Activated CD8-positive, alpha-beta T cell treated with anti-CD3 and anti-CD28 coated beads for 36 hours (primary cell): ENCODE measurements around the gene SRPX2. TPM values are rescaled to one million over a fixed set of nuclear protein-coding genes. Genes with fewer than 3 reads are reported as not detected.
"Not testable (repeated sequence)": the region's sequence is repeated elsewhere in the genome, so short reads cannot be mapped to it uniquely, and the experiment has no call there.

Source experiments
- ATAC-seq: fragments of 200-7000 bp; cut with Tn5 transposase; one replicate; pipeline ENCODE4 v1.10.0; 2021; ENCODE audit warnings: mild to moderate bottlenecking, moderate library complexity
- CTCF ChIA-PET: fragments of 350-600 bp; sonication (Branson Sonifier 250); formaldehyde crosslinking; loops from one replicate; lab custom pipeline; 2021; ENCODE audit warnings: antibody characterized with exemption; lab: Charles Lee
- POLR2A ChIA-PET: fragments of 350-600 bp; sonication (Branson Sonifier 250); formaldehyde crosslinking; loops from one replicate; lab custom pipeline; 2021; ENCODE audit warnings: antibody characterized with exemption; lab: Charles Lee
- DNase-seq: peaks from one replicate; pipeline ENCODE4 v3.0.0-alpha.2; 2020
- H3K27ac Mint-ChIP-seq: one replicate; pipeline ENCODE4 v1.8.0; 2021; ENCODE audit warnings: mild to moderate bottlenecking, mixed read lengths
- H3K27me3 Mint-ChIP-seq: one replicate; pipeline ENCODE4 v1.8.0; 2021; ENCODE audit warnings: mixed read lengths
- H3K36me3 Mint-ChIP-seq: one replicate; pipeline ENCODE4 v1.8.0; 2021; ENCODE audit warnings: low read depth, mixed read lengths
- H3K4me1 Mint-ChIP-seq: one replicate; pipeline ENCODE4 v1.8.0; 2021; ENCODE audit warnings: low read depth, mixed read lengths
- H3K4me3 Mint-ChIP-seq: one replicate; pipeline ENCODE4 v1.8.0; 2021; ENCODE audit warnings: mild to moderate bottlenecking, moderate library complexity, mixed read lengths
- H3K9me3 Mint-ChIP-seq: one replicate; pipeline ENCODE4 v1.8.0; 2021; ENCODE audit warnings: mixed read lengths
- intact Hi-C: fragments of 100-400 bp; cut with micrococcal nuclease; formaldehyde crosslinking; loops from one replicate; pipeline ENCODE4 v1.10.0; 2022
- total RNA-seq, 2 experiments: library from RNA; stranded (reverse); gene quantifications; one replicate each; pipeline ENCODE4 v1.2.3, GENCODE V29; 2021
- TF ChIP-seq, protein P1 (sequence below): fragments of 200-600 bp; IDR thresholded peaks from one replicate; pipeline ENCODE4 v1.8.0; 2022; ENCODE audit warnings: antibody characterized with exemption, mild to moderate bottlenecking

Gene SRPX2
- total RNA-seq, 2 experiments from 2014 or later: not detected

DNA sequence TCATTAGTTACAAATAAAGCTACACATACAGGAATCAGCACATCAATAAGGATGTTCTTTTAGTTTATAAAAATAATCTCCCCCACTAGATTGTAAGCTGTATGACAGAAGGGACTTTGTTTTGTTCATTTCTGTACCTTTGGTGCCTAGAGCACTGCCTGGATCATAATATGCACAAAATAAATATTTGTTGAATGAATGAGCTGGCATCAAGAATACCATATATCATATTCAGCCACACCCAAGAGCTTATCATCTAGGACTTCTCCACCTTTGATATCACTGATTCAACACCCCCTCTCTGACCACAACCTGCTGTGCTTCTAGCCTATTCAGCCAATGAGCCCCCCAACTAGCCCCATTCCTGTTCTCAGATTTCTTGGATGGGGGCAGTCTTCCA is 77.3 kb downstream of the SRPX2 start:
- ATAC-seq (no peak), DNase-seq (no peak)
- H3K9me3 Mint-ChIP-seq: no peaks in the 10 kb centered on the region
- intact Hi-C loops: no loop called here
- H3K27ac Mint-ChIP-seq: no peak overlapping the region
- TF ChIP-seq, protein P1, sequence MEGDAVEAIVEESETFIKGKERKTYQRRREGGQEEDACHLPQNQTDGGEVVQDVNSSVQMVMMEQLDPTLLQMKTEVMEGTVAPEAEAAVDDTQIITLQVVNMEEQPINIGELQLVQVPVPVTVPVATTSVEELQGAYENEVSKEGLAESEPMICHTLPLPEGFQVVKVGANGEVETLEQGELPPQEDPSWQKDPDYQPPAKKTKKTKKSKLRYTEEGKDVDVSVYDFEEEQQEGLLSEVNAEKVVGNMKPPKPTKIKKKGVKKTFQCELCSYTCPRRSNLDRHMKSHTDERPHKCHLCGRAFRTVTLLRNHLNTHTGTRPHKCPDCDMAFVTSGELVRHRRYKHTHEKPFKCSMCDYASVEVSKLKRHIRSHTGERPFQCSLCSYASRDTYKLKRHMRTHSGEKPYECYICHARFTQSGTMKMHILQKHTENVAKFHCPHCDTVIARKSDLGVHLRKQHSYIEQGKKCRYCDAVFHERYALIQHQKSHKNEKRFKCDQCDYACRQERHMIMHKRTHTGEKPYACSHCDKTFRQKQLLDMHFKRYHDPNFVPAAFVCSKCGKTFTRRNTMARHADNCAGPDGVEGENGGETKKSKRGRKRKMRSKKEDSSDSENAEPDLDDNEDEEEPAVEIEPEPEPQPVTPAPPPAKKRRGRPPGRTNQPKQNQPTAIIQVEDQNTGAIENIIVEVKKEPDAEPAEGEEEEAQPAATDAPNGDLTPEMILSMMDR: no peak
- no peaks in the 10 kb centered on the region for H3K4me1 Mint-ChIP-seq
- POLR2A ChIA-PET: no interaction called here
- CTCF ChIA-PET: no interaction called here
- peaks cover 2% of the 10 kb centered on the region for H3K27me3 Mint-ChIP-seq
- H3K36me3 Mint-ChIP-seq: no peaks in the 10 kb centered on the region
- no peak overlapping the region for H3K4me3 Mint-ChIP-seq

DNA sequence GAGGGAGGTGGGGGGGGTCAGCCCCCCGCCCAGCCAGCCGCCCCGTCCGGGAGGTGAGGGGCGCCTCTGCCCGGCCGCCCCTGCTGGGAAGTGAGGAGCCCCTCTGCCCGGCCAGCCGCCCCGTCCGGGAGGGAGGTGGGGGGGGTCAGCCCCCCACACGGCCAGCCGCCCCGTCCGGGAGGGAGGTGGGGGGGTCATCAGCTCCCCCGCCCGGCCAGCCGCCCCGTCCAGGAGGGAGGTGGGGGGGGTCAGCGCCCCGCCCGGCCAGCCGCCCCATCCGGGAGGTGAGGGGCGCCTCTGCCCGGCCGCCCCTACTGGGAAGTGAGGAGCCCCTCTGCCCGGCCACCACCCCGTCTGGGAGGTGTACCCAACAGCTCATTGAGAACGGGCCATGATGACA is 80.0 kb downstream of the SRPX2 start:
- CTCF ChIA-PET, H3K27me3 Mint-ChIP-seq, ATAC-seq, H3K9me3 Mint-ChIP-seq, H3K4me3 Mint-ChIP-seq, DNase-seq, H3K36me3 Mint-ChIP-seq, H3K4me1 Mint-ChIP-seq, H3K27ac Mint-ChIP-seq, intact Hi-C loops, POLR2A ChIA-PET: not testable (repeated sequence)

Other genes with a start within 250 kb of the SRPX2 start
- gene PCDH19, start 233.9 kb upstream of the SRPX2 start, total RNA-seq: not detected
- gene TNMD, start 59.3 kb upstream of the SRPX2 start, total RNA-seq: not detected
- gene TSPAN6, start 7.4 kb upstream of the SRPX2 start, total RNA-seq: under 1 TPM; 0.36 to 0.43 TPM
- not detected for gene SYTL4, start 87.9 kb downstream of the SRPX2 start, total RNA-seq
- gene CSTF2, start 176.2 kb downstream of the SRPX2 start, total RNA-seq: 10 to 100 TPM; 42.0 to 43.5 TPM
- gene NOX1, start 230.2 kb downstream of the SRPX2 start, total RNA-seq: not detected